ENCODE measurements around the gene PHACTR2.

The PHACTR2 gene

GRCh38 chr6:143742070-143742954 lies 64.5 kb downstream of the PHACTR2 start:
- no peak for DNase-seq (ENCODE audit: low spot score)

- DNase-seq (ENCODE audit: low spot score) = no peak
These were observed 65.1 kb downstream of the PHACTR2 start for GRCh38 chr6:143742955-143743255.

- no peak for DNase-seq (ENCODE audit: low spot score)
These were observed 65.8 kb downstream of the PHACTR2 start for GRCh38 chr6:143743301-143744166.

- DNase-seq (ENCODE audit: low spot score) = no peak
These were observed 66.9 kb downstream of the PHACTR2 start for GRCh38 chr6:143744551-143745165.

- DNase-seq (ENCODE audit: low spot score) = peak; percentile 41
These were observed 67.7 kb downstream of the PHACTR2 start for GRCh38 chr6:143745166-143746133.

- no peak for DNase-seq (ENCODE audit: low spot score)
These were observed 68.7 kb downstream of the PHACTR2 start for GRCh38 chr6:143746202-143747119.

- no peak for DNase-seq (ENCODE audit: low spot score)
These were observed 69.6 kb downstream of the PHACTR2 start for GRCh38 chr6:143747347-143747842.

GRCh38 chr6:143749891-143750290 lies 72.1 kb downstream of the PHACTR2 start:
- DNase-seq (ENCODE audit: low spot score) = no peak

GRCh38 chr6:143750877-143751276 lies 73.1 kb downstream of the PHACTR2 start:
- DNase-seq (ENCODE audit: low spot score) = no peak

- DNase-seq (ENCODE audit: low spot score) = no peak
These were observed 74.7 kb downstream of the PHACTR2 start for GRCh38 chr6:143752459-143752858.

GRCh38 chr6:143753678-143754077 lies 75.9 kb downstream of the PHACTR2 start:
- no peak for DNase-seq (ENCODE audit: low spot score)

GRCh38 chr6:143754204-143754603 lies 76.4 kb downstream of the PHACTR2 start:
- no peak for DNase-seq (ENCODE audit: low spot score)

- DNase-seq (ENCODE audit: low spot score) = no peak
These were observed 77.6 kb downstream of the PHACTR2 start for GRCh38 chr6:143755301-143755744.

GRCh38 chr6:143757346-143757832 lies 79.6 kb downstream of the PHACTR2 start:
- no peak for DNase-seq (ENCODE audit: low spot score)

GRCh38 chr6:143758551-143758950 lies 80.8 kb downstream of the PHACTR2 start:
- no peak for DNase-seq (ENCODE audit: low spot score)

- DNase-seq (ENCODE audit: low spot score) = no peak
These were observed 81.9 kb downstream of the PHACTR2 start for GRCh38 chr6:143759666-143760065.

GRCh38 chr6:143761074-143761473 lies 83.3 kb downstream of the PHACTR2 start:
- no peak for DNase-seq (ENCODE audit: low spot score)

- no peak for DNase-seq (ENCODE audit: low spot score)
These were observed 84.4 kb downstream of the PHACTR2 start for GRCh38 chr6:143762126-143762525.

GRCh38 chr6:143765422-143766184 lies 87.8 kb downstream of the PHACTR2 start:
- no peak for DNase-seq (ENCODE audit: low spot score)

Measured in putamen (tissue), 1 donor.